HG02885 (cell line): ENCODE measurements around the gene RXFP4.

Experiments
- ATAC-seq: cut with Tn5 transposase; IDR thresholded peaks from one replicate; pipeline ENCODE4 v1.9.1; 2021; ENCODE audit warnings: mild to moderate bottlenecking; ENCODE audit not compliant: unreplicated experiment, poor library complexity

Gene RXFP4

GRCh38 chr1:155954645-155955044, 13.2 kb downstream of the RXFP4 start:
- ATAC-seq = no peak

- no peak for ATAC-seq
These were observed 16.0 kb downstream of the RXFP4 start for GRCh38 chr1:155957411-155957915.

- ATAC-seq = no peak
These were observed 18.8 kb downstream of the RXFP4 start for GRCh38 chr1:155960081-155960745.

- no peak for ATAC-seq
These were observed 20.5 kb downstream of the RXFP4 start for GRCh38 chr1:155961937-155962336.

- no peak for ATAC-seq
These were observed 21.3 kb downstream of the RXFP4 start for GRCh38 chr1:155962599-155963211.

GRCh38 chr1:155964193-155964592, 22.8 kb downstream of the RXFP4 start:
- no peak for ATAC-seq

GRCh38 chr1:155966135-155966534, 24.7 kb downstream of the RXFP4 start:
- no peak for ATAC-seq

GRCh38 chr1:155966750-155967149, 25.3 kb downstream of the RXFP4 start:
- no peak for ATAC-seq

- ATAC-seq = no peak
These were observed 26.1 kb downstream of the RXFP4 start for GRCh38 chr1:155967341-155968050.

- ATAC-seq = no peak
These were observed 26.6 kb downstream of the RXFP4 start for GRCh38 chr1:155968051-155968400.

- ATAC-seq = no peak
These were observed 27.2 kb downstream of the RXFP4 start for GRCh38 chr1:155968670-155969069.

GRCh38 chr1:155969377-155969791, 27.9 kb downstream of the RXFP4 start:
- ATAC-seq = no peak

- no peak for ATAC-seq
These were observed 29.2 kb downstream of the RXFP4 start for GRCh38 chr1:155970531-155971167.

- no peak for ATAC-seq
These were observed 30.7 kb downstream of the RXFP4 start for GRCh38 chr1:155971910-155972809.

GRCh38 chr1:155973723-155974122, 32.3 kb downstream of the RXFP4 start:
- no peak for ATAC-seq

- no peak for ATAC-seq
These were observed 33.0 kb downstream of the RXFP4 start for GRCh38 chr1:155974208-155975115.

- ATAC-seq = no peak
These were observed 34.1 kb downstream of the RXFP4 start for GRCh38 chr1:155975375-155976061.
